Stimulated activated memory B cell treated with anti-CD40 and anti-IgM and Interleukin-4, amounts not matched to agents 10 μg/mL and 1 μg/mL and 100 μg/mL, for 72 hours (primary cell): ENCODE measurements around the gene POFUT2.

Experiments used
- ATAC-seq: fragments of 150-1000 bp; cut with Tn5 transposase; 2 replicates; pipeline ENCODE4 v1.10.0; 2021
- H3K27ac Mint-ChIP-seq: one replicate; pipeline ENCODE4 v1.8.0; 2022; ENCODE audit warnings: mild to moderate bottlenecking, mixed read lengths
- H3K27me3 Mint-ChIP-seq: one replicate; pipeline ENCODE4 v1.8.0; 2022; ENCODE audit warnings: mixed read lengths
- H3K36me3 Mint-ChIP-seq: one replicate; pipeline ENCODE4 v1.8.0; 2022; ENCODE audit warnings: mixed read lengths
- H3K4me1 Mint-ChIP-seq: one replicate; pipeline ENCODE4 v1.8.0; 2022; ENCODE audit warnings: mixed read lengths
- H3K4me3 Mint-ChIP-seq: one replicate; pipeline ENCODE4 v1.8.0; 2022; ENCODE audit warnings: mild to moderate bottlenecking, moderate library complexity, mixed read lengths
- H3K9me3 Mint-ChIP-seq: one replicate; pipeline ENCODE4 v1.8.0; 2022; ENCODE audit warnings: mixed read lengths

The POFUT2 gene

GRCh38 chr21:45297869-45298268 lies 10.2 kb upstream of the POFUT2 start:
- Mint-ChIP-seq H3K27ac (no peak overlapping the region), H3K4me3 (no peak overlapping the region), H3K36me3 (no peaks in the 10 kb centered on the region), H3K27me3 (peaks cover 17% of the 10 kb centered on the region), H3K9me3 (no peaks in the 10 kb centered on the region), H3K4me1 (peaks cover 9% of the 10 kb centered on the region)
- no peak for ATAC-seq

- Mint-ChIP-seq H3K27ac (no peak overlapping the region), H3K36me3 (no peaks in the 10 kb centered on the region), H3K27me3 (peaks cover 14% of the 10 kb centered on the region), H3K4me3 (no peak overlapping the region), H3K9me3 (no peaks in the 10 kb centered on the region), H3K4me1 (peaks cover 14% of the 10 kb centered on the region)
- ATAC-seq = no peak
These were observed 9.6 kb upstream of the POFUT2 start for GRCh38 chr21:45297329-45297728.

- ATAC-seq = no peak
- Mint-ChIP-seq H3K36me3 (no peaks in the 10 kb centered on the region), H3K9me3 (no peaks in the 10 kb centered on the region), H3K27ac (no peak overlapping the region), H3K4me3 (no peak overlapping the region), H3K27me3 (peaks cover 14% of the 10 kb centered on the region), H3K4me1 (peaks cover 16% of the 10 kb centered on the region)
These were observed 8.9 kb upstream of the POFUT2 start for GRCh38 chr21:45296638-45297037.

GRCh38 chr21:45295576-45296365 lies 8.1 kb upstream of the POFUT2 start:
- peaks cover 14% of the 10 kb centered on the region for H3K27me3 Mint-ChIP-seq
- ATAC-seq = no peak
- no peaks in the 10 kb centered on the region for H3K36me3 Mint-ChIP-seq
- no peak overlapping the region for H3K4me3 Mint-ChIP-seq
- no peak overlapping the region for H3K27ac Mint-ChIP-seq
- no peaks in the 10 kb centered on the region for H3K9me3 Mint-ChIP-seq
- H3K4me1 Mint-ChIP-seq = peaks cover 16% of the 10 kb centered on the region

GRCh38 chr21:45294509-45295291 lies 7.0 kb upstream of the POFUT2 start:
- H3K4me1 Mint-ChIP-seq = peaks cover 16% of the 10 kb centered on the region
- H3K27ac Mint-ChIP-seq = no peak overlapping the region
- H3K36me3 Mint-ChIP-seq = no peaks in the 10 kb centered on the region
- H3K4me3 Mint-ChIP-seq = no peak overlapping the region
- no peaks in the 10 kb centered on the region for H3K9me3 Mint-ChIP-seq
- no peak for ATAC-seq
- H3K27me3 Mint-ChIP-seq = peaks cover 14% of the 10 kb centered on the region

- no peaks in the 10 kb centered on the region for H3K36me3 Mint-ChIP-seq
- ATAC-seq = no peak
- H3K9me3 Mint-ChIP-seq = no peaks in the 10 kb centered on the region
- H3K27me3 Mint-ChIP-seq = peaks cover 14% of the 10 kb centered on the region
- no peak overlapping the region for H3K4me3 Mint-ChIP-seq
- peaks cover 16% of the 10 kb centered on the region for H3K4me1 Mint-ChIP-seq
- H3K27ac Mint-ChIP-seq = no peak overlapping the region
These were observed 6.2 kb upstream of the POFUT2 start for GRCh38 chr21:45293726-45294401.

GRCh38 chr21:45293220-45293725 lies 5.6 kb upstream of the POFUT2 start:
- no peaks in the 10 kb centered on the region for H3K36me3 Mint-ChIP-seq
- no peak overlapping the region for H3K4me3 Mint-ChIP-seq
- no peak for ATAC-seq

GRCh38 chr21:45292399-45293219 lies 4.9 kb upstream of the POFUT2 start:
- Mint-ChIP-seq H3K27me3 (peaks cover 14% of the 10 kb centered on the region), H3K4me3 (peak overlapping the region; percentile 60), H3K4me1 (peaks cover 20% of the 10 kb centered on the region), H3K36me3 (no peaks in the 10 kb centered on the region), H3K9me3 (no peaks in the 10 kb centered on the region), H3K27ac (peak overlapping the region; percentile 64)
- peak; percentile 62 for ATAC-seq

More at GRCh38 chr21:45293220-45293725, 5.6 kb upstream of the POFUT2 start:
- peak overlapping the region; percentile 64 for H3K27ac Mint-ChIP-seq
- no peaks in the 10 kb centered on the region for H3K9me3 Mint-ChIP-seq
- H3K4me1 Mint-ChIP-seq = peaks cover 16% of the 10 kb centered on the region
- H3K27me3 Mint-ChIP-seq = peaks cover 14% of the 10 kb centered on the region

- H3K9me3 Mint-ChIP-seq = no peaks in the 10 kb centered on the region
- no peaks in the 10 kb centered on the region for H3K36me3 Mint-ChIP-seq
- ATAC-seq = no peak
- H3K4me3 Mint-ChIP-seq = no peak overlapping the region
- H3K27ac Mint-ChIP-seq = peak overlapping the region; percentile 64
- peaks cover 21% of the 10 kb centered on the region for H3K4me1 Mint-ChIP-seq
- peaks cover 14% of the 10 kb centered on the region for H3K27me3 Mint-ChIP-seq
These were observed 4.1 kb upstream of the POFUT2 start for GRCh38 chr21:45291613-45292398.

GRCh38 chr21:45290948-45291612 lies 3.4 kb upstream of the POFUT2 start:
- H3K4me3 Mint-ChIP-seq = no peak overlapping the region
- no peaks in the 10 kb centered on the region for H3K9me3 Mint-ChIP-seq
- peaks cover 14% of the 10 kb centered on the region for H3K27me3 Mint-ChIP-seq
- H3K36me3 Mint-ChIP-seq = no peaks in the 10 kb centered on the region
- H3K4me1 Mint-ChIP-seq = peaks cover 21% of the 10 kb centered on the region
- ATAC-seq = no peak
- H3K27ac Mint-ChIP-seq = no peak overlapping the region

GRCh38 chr21:45289655-45290515 lies 2.2 kb upstream of the POFUT2 start:
- Mint-ChIP-seq H3K27ac (no peak overlapping the region), H3K27me3 (peaks cover 6% of the 10 kb centered on the region), H3K9me3 (no peaks in the 10 kb centered on the region), H3K4me3 (no peak overlapping the region), H3K4me1 (peaks cover 31% of the 10 kb centered on the region), H3K36me3 (peaks cover 9% of the 10 kb centered on the region)
- ATAC-seq = no peak

GRCh38 chr21:45289134-45289533 lies 1.4 kb upstream of the POFUT2 start:
- Mint-ChIP-seq H3K4me3 (no peak overlapping the region), H3K36me3 (peaks cover 16% of the 10 kb centered on the region), H3K4me1 (peaks cover 29% of the 10 kb centered on the region), H3K27me3 (no peaks in the 10 kb centered on the region), H3K27ac (no peak overlapping the region), H3K9me3 (no peaks in the 10 kb centered on the region)
- no peak for ATAC-seq

GRCh38 chr21:45288441-45288841 lies 746 bp upstream of the POFUT2 start:
- Mint-ChIP-seq H3K9me3 (no peaks in the 10 kb centered on the region), H3K27ac (peak overlapping the region; percentile 89), H3K4me3 (peak overlapping the region; percentile 26), H3K4me1 (peaks cover 29% of the 10 kb centered on the region), H3K36me3 (peaks cover 22% of the 10 kb centered on the region), H3K27me3 (no peaks in the 10 kb centered on the region)
- peak; percentile 32 for ATAC-seq
